ENCODE data around the gene KARS1.
A peak's percentile ranks its signal among the peaks of the same experiment; 100 is the strongest.
"Not testable (repeated sequence)": the region's sequence is repeated elsewhere in the genome, so short reads cannot be mapped to it uniquely, and the experiment has no call there.

Gene KARS1

DNA sequence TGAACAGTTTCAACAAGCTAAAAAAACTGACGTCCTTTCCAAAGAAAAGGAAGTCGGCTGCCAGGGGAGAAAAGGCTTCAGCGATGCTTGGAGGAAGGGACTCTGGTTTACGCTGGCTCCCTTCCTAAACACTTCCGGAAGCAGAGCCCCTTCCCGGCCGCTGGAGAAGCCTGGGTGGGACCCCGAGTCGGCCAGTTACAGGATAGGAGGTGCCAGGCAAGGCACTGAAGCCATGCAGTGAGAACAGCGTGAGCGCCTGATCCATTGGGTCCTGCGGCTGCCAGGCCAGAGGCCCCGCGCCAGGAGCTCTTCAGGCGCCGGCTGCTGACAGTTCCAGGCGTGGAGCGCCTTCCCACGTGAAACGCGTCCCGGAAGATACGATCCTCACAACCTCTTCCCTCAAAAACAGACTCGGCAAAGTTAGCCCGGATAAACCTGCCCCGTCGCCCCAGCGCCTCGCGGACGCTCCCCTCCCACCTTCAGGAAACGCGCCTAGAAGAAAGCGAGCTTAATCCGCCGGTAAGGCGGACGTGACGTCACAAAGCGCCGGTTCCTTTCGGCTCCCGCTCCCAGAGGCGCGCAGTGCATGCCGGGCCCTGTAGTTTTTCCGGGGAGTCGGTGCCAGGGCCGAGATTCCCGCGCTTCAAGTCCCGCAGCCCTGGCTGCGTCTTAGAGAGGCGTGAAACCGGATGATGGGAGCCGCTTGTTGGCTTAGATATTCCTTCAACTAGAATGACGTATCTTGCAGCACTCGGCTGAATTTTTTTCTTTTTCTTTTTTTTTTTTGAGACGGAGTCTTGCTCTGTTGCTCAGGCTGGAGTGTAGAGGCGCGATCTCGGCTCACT lies 24.5 kb downstream of the KARS1 start, which contains the start of gene ADAT1:
ADAT1 (minus strand) TSS at position 521 of the 845 bp plus-strand sequence. CDS start 2,482 bp downstream, outside the sequence.
- peak; percentile 98 for DNase-seq

DNA sequence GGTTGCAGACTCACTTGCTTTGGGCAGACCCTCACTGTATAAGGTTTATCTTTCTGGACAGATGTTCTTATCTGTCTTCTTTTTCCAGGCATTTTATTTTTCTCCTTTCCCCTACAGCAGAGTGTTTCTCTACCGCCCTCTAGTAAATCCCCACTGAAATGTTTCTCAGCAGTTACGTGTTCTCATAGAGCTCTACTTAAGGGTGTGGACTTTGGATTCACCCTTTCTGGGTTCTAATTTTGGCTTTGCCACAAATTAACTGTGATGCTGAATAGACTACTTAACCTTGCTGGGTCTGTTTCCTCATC lies 26.3 kb downstream of the KARS1 start:
- DNase-seq = peak; percentile 34

DNA sequence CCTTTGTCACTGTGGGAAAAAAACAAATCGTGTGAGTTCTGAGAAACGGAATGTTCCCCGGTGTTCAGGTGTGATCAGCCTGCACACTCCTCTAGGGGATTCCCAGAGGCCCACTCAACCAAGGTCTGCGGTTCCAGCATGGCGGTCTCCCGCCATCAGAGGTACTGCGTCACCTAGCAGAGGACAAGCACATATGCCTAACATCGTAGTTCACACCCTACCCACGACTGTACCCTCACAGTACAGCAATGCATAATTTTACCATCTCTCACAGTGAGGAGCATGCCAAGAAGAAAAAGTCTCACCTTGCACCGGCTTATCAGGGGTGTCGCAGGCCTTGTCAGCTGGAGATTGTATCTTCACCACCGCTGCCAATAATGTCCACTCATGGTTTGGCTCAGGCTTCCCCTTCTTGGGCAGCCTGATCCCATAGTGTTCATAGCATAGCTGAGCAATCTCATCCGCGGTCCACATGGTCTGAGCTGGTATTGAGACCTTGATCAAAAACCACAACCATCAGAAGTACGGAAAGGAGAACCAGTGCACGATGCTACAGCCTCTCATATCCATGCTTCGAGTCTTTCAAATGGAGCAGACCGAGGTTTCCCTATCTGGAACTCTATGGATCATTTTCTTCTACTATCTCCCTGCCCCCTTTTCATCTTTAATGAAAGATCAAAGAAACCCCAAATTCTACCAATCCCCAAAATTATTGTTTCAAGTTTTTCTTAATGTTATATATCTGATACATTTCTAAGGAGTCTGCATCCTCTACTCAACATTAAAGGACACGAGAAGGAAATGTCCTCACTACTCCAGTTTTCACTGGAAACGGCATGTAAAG lies 26.9 kb downstream of the KARS1 start:
- DNase-seq = no peak

DNA sequence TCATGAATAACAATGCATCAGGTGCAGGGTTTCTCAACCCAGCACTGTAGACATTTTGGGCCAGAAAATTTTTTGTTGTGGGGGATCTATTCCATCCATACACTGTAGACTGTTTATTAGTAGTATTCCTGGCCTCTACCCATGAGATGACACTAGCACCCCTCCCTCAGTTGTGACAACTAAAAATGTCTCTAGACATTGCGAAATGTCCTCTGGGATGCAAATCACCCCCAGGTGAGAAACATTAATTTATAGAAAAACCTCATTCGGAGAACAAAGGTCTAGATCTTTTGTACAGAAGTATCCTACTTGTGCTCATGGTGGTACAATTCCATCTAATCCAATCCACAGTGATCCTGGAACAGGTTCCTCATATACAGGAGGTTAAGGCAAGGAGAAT lies 28.7 kb downstream of the KARS1 start:
- no peak for DNase-seq

DNA sequence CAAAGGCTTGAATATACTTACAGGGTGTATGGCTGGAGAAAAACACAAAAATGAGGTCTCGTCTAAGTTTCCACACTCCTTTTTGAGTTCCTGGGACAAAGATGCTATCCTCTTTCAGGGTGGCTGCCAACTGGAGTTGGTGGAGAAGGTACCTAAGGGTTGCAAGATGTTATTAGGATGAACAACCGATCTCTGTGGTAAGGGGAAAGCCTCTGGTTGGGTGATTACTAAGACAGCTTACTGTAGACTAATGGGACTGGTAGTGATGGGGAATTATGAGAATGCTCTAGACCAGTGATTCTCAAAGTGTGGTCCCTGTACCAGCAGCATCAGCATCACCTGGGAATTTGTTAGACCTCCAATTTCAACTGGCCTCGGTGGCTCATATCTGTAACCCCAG lies 30.3 kb downstream of the KARS1 start:
- no peak for DNase-seq

DNA sequence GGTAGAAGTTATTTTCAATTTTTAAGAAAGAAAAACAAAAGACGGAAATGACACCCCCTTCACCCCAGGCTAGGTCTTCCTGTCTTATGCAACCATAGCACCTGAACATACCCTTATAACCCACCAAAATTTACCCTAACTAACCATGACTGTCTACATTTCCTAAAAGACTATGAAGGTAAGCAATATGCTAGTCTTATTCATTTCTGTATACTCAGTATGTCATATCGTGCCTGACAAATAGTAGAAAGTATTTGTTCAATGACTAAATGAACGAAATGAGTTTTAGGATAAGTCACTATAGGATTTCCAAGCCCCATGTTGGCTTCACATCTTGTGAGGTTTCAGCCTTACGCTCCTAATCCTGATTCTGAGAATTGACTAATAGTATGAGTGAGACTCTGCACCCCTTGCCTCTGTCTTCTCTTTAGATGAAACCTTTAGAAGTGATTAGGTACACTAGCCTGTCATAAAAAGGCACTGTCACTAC lies 30.9 kb downstream of the KARS1 start:
- no peak for DNase-seq

DNA sequence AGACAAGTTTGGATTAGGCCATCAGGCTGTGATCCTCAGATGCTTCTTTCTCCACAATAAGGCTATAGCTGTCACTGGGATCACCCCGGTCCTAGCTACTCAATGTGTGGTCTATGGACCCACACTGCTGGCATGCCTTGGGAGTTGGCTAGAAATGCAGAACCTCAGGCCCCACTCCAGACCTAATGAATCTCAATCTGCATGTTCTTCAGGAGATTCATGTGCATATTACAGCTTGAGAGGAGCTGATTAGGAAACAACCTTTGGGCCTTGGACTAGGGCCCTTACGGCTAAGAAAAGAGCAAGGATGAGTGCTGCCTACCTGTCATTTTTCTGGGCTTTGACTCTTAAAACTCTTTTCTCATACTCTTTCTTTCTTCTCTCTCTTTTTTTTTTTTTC lies 31.8 kb downstream of the KARS1 start:
- DNase-seq = no peak

DNA sequence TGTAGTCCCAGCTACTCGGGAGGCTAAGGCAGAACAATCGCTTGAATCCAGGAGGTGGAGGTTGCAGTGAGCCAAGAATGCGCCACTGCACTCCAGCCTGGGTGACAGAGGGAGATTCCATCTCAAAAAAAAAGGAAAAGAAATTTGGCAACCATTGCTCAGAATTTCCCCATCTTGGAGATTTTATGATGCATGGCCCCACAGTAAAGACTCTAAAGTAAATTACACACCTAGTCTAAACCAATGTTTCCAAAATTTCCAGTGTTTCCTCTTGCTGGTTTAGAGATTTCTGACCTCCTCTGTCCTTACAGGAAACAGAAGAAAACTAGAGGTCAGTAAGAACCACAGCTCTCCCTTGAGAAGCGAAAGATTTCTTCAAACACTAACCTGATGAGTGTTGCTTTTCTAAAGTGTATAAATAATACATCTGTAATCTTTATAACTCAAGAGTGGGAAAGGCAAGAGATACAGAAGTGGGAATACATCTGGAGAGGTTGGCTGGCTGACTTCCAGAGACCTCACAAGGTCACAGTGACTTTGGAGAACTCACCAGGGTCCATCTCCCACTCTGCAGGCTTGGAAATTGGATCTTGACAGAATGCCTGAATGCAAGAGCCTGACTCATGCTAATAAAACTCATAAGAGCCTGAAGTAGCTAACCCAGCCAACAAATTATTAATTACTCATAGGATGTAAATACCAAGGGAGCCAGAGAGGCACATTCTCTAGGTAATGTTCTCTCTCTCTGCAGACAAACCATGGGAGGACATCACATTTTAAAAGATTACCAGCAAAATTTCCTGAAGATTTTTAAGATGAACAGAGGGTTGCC lies 33.2 kb downstream of the KARS1 start:
- peak; percentile 61 for DNase-seq

DNA sequence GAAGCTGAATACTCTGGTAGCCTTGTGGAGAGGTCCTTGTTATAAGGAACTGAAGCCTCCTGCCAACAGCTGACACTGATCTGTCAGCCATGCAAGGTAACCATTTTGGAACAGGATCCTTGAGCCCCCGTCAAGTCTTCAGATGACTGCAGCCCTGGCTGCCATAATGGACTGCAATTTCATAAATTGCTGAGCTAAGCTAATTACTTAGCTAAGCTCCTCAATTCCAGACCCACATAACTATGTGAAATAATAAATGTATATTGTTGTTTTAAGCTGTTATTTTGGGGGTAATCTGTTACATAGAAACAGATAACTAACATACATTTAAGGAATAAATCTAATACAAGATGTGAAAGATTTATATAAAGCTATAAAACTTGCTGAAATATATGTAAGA lies 41.0 kb downstream of the KARS1 start:
- DNase-seq = no peak

DNA sequence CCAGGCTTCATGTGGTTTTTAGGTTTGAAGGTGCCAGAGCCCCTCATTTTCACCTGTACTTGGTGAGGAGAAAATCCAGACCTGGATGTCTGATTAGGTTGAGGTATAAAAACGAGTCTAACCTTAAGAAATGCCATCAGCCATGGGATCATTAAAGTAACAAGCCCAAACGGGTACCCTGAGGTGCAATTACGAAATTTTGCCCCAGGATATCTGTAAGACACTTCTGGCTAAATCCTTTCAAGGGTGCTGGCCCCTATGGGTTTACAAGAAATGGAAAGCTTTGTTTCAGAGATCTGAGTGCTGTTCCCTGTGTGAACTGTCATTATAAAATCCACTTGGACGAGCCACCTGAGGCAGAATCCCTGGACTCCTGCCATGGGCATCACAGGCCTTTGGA lies 44.2 kb downstream of the KARS1 start:
- no peak for DNase-seq

DNA sequence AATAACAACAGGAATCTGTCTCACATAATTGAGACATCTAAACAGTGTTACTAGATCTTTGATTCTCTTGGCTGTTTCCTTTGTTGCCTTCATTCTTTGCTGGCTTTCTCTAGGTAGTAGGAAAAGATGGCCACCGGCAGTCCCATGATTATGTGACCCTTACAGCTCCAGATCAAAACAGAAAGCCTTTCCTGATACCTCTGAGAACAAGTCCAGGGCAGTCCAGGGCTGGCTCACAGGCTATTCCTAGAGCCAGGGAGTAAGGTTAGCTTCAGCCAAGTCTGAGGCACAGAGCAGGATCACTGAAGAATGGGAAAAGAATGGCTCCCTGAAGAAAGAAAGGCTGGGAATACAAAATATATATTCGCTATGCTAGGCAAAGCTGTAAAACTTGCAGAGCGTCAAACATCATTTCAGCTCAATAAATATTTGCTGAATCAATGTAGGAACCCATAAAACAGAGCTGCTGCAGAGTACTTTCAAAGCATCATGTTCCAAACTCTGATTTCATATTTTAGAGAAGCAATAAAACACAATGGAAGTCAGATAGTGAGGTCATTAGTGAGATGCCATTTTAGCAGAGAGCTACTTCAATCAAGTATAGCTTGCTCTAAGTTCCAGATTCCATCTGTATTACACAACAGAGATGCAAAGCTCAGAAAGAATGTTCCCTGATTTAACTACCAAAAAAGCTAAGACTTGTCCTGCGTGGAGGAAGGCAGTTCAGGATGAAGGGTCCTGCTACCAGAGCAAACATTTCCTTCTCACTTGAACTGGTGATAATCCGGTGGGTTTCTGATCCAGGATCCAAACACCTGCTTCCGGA lies 47.8 kb downstream of the KARS1 start:
- DNase-seq = no peak

DNA sequence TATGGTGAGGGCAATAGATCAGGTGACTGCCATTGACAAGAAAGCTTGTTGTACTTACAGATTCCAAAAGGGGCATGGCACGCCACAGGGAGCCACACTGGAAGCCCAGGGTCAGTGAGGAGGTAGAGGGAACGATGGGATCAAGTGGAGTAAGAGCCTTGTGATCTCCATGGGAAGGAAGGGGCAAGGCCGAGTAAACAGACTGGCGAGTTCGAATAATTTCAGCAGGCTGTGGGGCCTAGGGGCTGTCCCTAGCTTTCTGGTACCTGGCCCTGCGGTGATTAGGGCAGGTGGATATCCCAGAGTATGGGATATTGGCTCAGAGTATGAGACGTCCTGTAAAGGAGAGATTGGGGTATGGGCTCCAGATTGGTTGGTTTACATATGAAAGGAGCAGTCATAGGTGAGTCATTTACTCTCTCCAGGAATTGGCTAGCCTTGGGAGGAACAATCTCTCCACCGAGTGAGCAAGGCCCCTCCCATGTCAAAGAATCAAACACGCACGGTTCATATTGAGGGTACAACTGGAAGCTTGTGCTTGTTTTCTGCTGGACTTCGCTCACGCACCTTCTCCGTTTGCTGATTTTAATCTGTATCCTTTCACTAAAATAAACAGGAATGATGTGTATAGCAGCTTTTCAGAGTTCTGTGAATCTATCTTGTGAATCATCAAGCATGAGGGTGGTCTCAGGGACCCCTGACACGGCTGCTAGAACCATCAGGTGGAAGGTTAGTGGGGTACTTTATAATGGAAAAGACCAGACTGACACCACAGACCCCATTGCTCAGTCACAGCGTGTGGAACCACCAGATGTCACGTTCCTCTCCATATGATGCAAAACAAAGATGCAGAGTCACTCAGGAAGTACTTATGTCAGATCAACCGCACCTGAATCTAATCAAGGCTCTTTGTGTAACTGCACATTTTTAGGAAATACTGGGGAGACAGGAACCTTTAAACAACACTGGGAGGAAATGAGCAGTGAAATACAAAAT lies 53.3 kb downstream of the KARS1 start:
- peak; percentile 51 for DNase-seq

DNA sequence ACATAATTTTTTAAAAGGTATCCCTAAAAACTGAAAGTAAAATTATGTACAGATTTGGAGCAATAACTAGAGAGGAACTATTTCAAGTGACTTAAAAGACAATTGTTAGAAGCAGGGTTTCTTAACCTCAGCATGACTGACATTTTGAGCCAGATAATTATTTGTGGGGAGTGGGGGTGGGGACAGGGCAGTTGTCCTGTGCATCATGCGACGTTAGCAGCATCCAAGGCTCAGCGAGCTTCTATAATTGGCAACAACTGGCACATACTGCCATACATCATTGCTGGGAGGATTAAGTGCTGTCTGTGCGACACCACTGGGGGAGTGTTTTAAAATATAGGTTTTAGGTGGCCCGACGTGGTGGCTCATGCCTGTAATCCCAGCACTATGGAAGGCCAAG lies 54.2 kb downstream of the KARS1 start:
- DNase-seq = no peak

DNA sequence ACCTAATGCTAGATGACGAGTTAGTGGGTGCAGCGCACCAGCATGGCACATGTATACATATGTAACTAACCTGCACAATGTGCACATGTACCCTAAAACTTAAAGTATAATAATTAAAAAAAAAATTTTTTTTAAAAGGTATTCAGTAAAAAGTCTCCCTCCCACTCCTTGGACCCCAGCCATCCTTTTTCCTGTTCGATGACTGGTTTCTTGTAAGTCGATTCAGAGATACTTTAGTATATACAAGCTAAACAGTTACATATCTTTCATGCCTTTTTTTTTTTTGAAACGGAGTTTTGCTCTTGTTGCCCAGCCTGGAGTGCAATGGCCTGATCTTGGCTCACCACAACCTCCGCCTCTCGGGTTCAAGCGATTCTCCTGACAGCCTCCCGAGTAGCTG lies 55.5 kb downstream of the KARS1 start:
- DNase-seq = not testable (repeated sequence)

DNA sequence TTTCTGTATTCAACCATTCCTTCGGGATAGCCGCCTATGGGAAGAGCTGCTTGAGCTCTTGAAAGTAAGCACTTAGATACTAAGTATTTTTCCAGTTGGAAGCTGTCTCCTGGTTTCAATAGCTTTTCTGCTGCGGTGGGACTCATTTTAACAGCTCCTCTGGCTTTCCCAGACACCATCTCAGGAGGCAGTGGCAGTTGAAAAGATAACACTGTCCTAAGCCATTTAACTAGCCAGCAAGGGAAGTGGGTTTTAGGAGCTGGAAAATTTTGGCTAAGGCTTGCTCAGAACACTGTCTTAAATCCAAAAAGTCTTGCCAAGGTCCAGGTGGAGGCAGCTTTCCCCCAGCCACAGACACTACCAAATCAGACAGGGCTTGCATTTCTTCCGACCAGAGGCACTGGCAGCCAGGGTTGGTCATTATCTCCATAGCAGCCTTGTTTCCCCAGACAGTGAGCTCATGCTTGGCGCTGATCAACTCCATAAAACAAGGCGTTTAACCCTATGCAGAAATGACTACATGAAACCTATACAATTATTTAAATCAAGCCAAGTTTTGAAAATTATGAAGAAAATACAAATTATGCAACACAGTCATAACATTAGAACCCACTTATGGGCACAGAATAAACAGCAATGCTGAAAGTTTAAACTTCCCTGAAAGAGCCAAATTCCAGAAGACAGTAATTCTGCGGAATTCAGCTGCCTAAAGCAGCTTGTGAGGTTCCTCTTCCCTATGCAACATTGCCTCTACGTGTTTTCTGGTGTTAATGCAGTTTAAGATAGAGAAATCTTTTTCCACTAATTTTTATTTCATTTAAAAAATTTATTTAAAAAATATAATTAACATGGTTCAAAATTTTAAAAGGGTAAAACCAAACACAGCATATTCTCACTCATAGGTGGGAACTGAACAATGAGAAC lies 56.3 kb downstream of the KARS1 start:
- no peak for DNase-seq

DNA sequence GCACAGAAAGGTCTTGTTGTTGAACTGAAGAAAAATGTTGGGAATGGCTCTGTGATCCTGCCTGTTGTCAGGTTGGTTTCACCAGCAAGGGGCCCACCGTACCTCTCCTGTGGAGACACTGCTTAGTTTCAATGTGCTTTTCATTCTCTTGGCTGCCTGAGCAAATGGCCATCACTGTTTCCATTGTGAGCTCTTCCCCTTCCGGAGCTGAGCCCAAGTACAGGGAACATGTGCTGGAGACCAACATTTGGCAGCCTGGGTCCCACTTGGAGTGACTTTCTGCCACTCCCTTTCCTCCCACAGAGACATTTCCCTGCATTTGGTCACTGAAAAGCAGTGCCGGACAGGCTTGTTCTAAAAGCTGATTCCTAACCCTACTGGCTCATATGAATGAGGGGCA lies 58.2 kb downstream of the KARS1 start:
- no peak for DNase-seq

DNA sequence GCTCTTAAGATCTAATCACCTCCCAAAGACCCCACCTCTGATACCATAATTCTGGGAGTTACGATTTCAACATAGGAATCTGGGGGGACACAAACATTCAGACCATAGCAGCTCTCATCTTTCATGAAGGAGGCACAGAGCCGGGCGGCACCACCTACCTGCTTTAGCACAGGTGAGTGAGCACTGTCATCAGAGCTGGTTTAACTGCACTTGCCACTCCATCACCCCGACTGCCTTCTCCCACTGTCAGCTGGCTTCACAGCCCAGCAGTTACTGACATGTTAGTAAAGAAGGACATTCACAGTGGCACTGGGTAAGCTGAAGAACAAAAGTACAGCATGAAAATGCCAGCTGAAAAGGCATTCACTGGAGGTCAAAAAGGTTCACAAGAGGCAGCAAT lies 58.7 kb downstream of the KARS1 start:
- no peak for DNase-seq

DNA sequence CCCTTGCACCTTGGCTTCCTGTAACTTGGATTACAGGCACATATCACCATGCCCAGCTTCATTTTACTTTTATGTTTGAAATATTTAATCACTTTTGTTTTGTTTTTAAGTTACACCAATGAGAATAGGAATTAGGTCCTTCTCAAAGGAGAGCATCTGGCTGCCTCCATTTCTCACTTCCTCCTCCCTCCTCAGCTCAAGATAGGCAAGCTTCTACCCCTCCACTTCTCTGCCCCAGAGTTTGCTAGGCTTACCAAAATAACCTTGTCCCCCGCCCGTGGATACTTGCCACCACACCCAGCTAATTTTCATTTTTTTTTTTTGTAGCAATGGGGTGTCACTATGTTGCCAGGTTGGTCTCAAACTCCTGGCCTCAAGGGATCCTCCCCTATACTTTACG lies 63.4 kb downstream of the KARS1 start:
- DNase-seq = no peak

DNA sequence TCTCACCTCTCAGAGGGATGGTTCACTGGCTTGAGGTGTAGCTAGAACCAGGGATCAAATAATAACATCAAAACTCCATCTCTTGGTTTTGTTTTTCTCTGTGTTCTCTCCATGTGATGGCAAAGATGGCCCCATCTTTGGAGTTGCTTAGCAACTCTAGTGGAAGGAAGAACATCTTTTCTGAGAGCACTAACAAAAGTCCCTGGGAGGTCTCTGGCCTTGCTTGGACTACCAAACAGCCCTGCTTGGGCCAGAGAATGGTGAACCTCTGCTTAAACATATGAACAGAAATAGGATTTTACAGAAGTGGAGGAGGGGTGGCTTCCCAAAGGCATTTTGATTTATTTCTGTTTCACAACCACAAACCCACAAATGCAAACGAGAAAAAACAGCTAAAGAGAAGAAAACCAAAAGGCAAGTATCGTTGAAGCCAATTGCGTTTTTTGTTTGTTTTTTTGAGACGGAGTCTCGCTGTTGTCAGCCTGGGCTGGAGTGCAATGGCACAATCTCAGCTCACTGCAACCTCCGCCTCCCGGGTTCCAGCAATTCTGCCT lies 68.1 kb downstream of the KARS1 start:
- no peak for DNase-seq
